Caco-2 (cell line): ENCODE measurements around the gene SMARCB1. TPM values are rescaled to one million over a fixed set of nuclear protein-coding genes. Genes with fewer than 3 reads are reported as not detected.
A peak's percentile ranks its signal among the peaks of the same experiment; 100 is the strongest.

ENCODE experiments used
- BruUV-seq: library from RNA; stranded (reverse); fragments of 400-500 nt; replicated peaks from 2 replicates; lab custom pipeline; 2021; lab: Mats Ljungman, UMichigan
- CTCF ChIA-PET: fragments of 300-600 bp; sonication (Branson Sonifier 250); formaldehyde crosslinking; loops from one replicate; lab custom pipeline; 2022; ENCODE audit warnings: antibody characterized with exemption; lab: Charles Lee
- POLR2A ChIA-PET: fragments of 300-600 bp; sonication (Branson Sonifier 250); formaldehyde crosslinking; loops from one replicate; lab custom pipeline; 2022; ENCODE audit warnings: antibody characterized with exemption; lab: Charles Lee
- DNase-seq, 2 experiments: peaks; one replicate each; pipeline versions ENCODE4 v3.0.0 to v3.0.0-alpha.2; 2020 to 2022
- H3K27me3 ChIP-seq: replicated peaks from 2 replicates; pipeline ENCODE4 v1.6.0; 2011; ENCODE audit warnings: low read length; ENCODE audit not compliant: control insufficient read depth, insufficient read depth
- H3K36me3 ChIP-seq: 2 replicates; pipeline ENCODE4 v1.5.1; 2011; ENCODE audit warnings: low read length; ENCODE audit not compliant: control insufficient read depth, insufficient read depth
- H3K4me1 ChIP-seq: fragments of 250-450 bp; sonication (Bioruptor Pico); 2 replicates; pipeline ENCODE4 v1.5.1; 2020; ENCODE audit warnings: mild to moderate bottlenecking
- H3K4me3 ChIP-seq: 2 replicates; pipeline ENCODE4 v1.5.1; 2011; ENCODE audit warnings: low read depth, mild to moderate bottlenecking, control low read depth, low read length
- H3K9me3 ChIP-seq: fragments of 250-450 bp; sonication (Bioruptor Pico); 2 replicates; pipeline ENCODE4 v1.5.1; 2020; ENCODE audit warnings: mild to moderate bottlenecking, moderate library complexity
- H3K27ac Mint-ChIP-seq: one replicate; pipeline ENCODE4 v1.8.0; 2022; ENCODE audit warnings: mixed read lengths; ENCODE audit not compliant: unreplicated experiment
- H3K27me3 Mint-ChIP-seq: one replicate; pipeline ENCODE4 v1.8.0; 2022; ENCODE audit warnings: mixed read lengths; ENCODE audit not compliant: insufficient read depth, unreplicated experiment
- H3K36me3 Mint-ChIP-seq: one replicate; pipeline ENCODE4 v1.8.0; 2022; ENCODE audit warnings: mild to moderate bottlenecking, mixed read lengths; ENCODE audit not compliant: insufficient read depth, unreplicated experiment
- H3K4me1 Mint-ChIP-seq: one replicate; pipeline ENCODE4 v1.8.0; 2022; ENCODE audit warnings: low read depth, mixed read lengths; ENCODE audit not compliant: unreplicated experiment
- H3K4me3 Mint-ChIP-seq: one replicate; pipeline ENCODE4 v1.8.0; 2022; ENCODE audit warnings: mild to moderate bottlenecking, moderate library complexity, mixed read lengths; ENCODE audit not compliant: unreplicated experiment
- H3K9me3 Mint-ChIP-seq: one replicate; pipeline ENCODE4 v1.8.0; 2022; ENCODE audit warnings: mixed read lengths; ENCODE audit not compliant: unreplicated experiment
- intact Hi-C: fragments of 100-400 bp; cut with micrococcal nuclease; formaldehyde crosslinking; loops from one replicate; pipeline ENCODE4 v1.10.0; 2022; ENCODE audit not compliant: unreplicated experiment
- total RNA-seq: library from RNA; stranded (reverse); gene quantifications from 2 replicates; pipeline ENCODE4 v1.2.3, GENCODE V29; 2022
- TF ChIP-seq, protein P1 (sequence below), 2 experiments: fragments of 200-600 bp in 1 of 2; IDR thresholded peaks; 1 replicate in 1 of 2; 2 replicates in 1 of 2; pipeline versions ENCODE4 v1.5.1 to v1.8.0; 2011 to 2022; ENCODE audit warnings: antibody characterized with exemption in 1 of 2, control low read depth in 1 of 2, inconsistent platforms in 1 of 2, low read depth in 1 of 2, low read length in 1 of 2, mild to moderate bottlenecking in 1 of 2, moderate library complexity in 1 of 2; ENCODE audit not compliant: insufficient read depth in 1 of 2, severe bottlenecking in 1 of 2, unreplicated experiment in 1 of 2

Gene SMARCB1
- total RNA-seq, 1 experiment from 2014 or later: 157 TPM

DNA sequence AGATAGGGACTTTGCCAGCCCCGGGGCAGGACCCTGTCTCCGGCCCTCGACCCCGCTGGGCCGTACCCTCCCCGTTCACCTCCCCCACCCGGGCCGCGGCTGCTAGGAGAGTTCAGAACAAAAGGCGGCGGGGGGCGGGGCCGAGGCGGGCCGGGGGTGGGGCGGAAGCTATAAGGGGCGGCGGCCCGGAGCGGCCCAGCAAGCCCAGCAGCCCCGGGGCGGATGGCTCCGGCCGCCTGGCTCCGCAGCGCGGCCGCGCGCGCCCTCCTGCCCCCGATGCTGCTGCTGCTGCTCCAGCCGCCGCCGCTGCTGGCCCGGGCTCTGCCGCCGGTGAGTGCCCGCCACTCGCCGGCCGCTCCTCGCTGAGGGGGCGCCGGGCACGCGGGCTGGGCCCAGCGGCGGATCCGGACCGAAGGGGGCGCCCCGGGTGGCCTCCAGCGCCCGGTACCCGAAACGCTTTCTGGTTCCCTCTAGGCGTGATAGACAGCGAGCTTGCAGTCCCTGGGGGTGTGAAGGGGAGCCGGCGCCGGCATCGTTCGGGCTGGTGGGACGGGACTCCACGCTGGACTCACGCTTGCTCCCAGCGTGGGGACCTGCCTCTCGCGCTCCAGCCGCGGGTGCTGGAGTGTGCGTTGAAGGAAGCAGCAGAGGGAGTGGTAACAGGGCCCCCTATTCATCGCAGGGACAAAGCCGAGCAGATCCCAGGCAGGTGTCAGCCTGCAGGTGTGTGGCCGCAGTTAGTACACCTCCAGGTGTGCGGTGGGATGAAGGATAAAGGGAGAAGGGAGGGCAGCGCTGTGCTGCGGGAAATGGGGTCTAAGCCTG lies 13.9 kb upstream of the SMARCB1 start, which contains the start of gene MMP11:
TSS of gene MMP11 (plus strand) at position 201 of the 825 bp plus-strand sequence. CDS start at position 223, 22 bp downstream.
- intact Hi-C loops: loop anchor here (2.0 kb wide), 1 partner anchor 14 kb away; the partner anchor contains the start of gene SMARCB1
- no TSS peak for BruUV-seq
- H3K27me3 ChIP-seq: no peaks in the 10 kb centered on the region

DNA sequence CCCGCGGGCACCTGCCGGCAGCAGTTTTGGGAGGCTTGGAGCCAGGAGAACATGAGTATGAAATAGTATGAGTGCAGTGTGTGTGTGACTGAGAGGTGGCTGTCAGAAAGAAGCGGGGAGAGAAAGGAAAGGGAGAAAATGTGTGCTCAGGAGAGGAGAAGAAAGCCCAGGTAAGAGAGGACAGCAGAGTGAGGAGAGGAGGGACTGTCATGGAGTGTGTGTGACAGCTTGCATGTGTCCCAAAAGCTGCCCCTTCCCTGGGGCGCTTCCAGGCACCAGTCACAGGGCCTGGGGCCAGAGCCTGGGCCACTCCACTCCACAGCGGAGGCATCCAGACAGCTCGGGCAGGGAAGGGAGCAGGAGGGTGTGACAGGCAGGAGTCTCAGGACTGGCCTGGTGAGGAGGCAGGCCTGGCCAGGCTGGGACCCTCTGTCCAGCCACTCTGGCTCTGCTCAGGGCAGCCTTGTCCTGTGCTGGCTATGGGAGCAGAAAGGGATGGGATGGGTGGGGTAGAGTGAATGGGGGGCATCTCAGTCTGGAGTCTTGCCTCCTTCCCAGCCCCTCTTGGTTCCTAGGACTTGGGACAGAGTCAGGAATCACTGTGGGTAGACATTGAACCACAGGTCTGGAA lies 13.2 kb upstream of the SMARCB1 start:
- TF ChIP-seq, protein P1, sequence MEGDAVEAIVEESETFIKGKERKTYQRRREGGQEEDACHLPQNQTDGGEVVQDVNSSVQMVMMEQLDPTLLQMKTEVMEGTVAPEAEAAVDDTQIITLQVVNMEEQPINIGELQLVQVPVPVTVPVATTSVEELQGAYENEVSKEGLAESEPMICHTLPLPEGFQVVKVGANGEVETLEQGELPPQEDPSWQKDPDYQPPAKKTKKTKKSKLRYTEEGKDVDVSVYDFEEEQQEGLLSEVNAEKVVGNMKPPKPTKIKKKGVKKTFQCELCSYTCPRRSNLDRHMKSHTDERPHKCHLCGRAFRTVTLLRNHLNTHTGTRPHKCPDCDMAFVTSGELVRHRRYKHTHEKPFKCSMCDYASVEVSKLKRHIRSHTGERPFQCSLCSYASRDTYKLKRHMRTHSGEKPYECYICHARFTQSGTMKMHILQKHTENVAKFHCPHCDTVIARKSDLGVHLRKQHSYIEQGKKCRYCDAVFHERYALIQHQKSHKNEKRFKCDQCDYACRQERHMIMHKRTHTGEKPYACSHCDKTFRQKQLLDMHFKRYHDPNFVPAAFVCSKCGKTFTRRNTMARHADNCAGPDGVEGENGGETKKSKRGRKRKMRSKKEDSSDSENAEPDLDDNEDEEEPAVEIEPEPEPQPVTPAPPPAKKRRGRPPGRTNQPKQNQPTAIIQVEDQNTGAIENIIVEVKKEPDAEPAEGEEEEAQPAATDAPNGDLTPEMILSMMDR (IDR thresholded peaks at IDR 0.05; ENCODE audit: insufficient read depth in 1 of 2, low read depth in 1 of 2, low read length in 1 of 2, severe bottlenecking in 1 of 2, unreplicated experiment in 1 of 2): no peak
- no peak for DNase-seq
- ChIA-PET POLR2A (interaction anchor here (1.1 kb wide), 1 partner anchor 61 kb away, joined by 3 read pairs; no protein-coding TSS in a partner anchor), CTCF (interaction anchor here (1.1 to 1.3 kb wide), 3 partner anchors 76 to 121 kb away, joined by 3 to 4 read pairs (median 3); partner anchors contain the start of genes MIF and SLC2A11)
- H3K4me3 ChIP-seq: peak overlapping the region; percentile 74
- Mint-ChIP-seq H3K27ac (peak overlapping the region; percentile 30), H3K4me1 (peaks cover 18% of the 10 kb centered on the region), H3K9me3 (no peaks in the 10 kb centered on the region), H3K36me3 (peaks cover 8% of the 10 kb centered on the region), H3K27me3 (no peaks in the 10 kb centered on the region), H3K4me3 (peak overlapping the region; percentile 74)
- H3K27me3 ChIP-seq: no peaks in the 10 kb centered on the region
- H3K36me3 ChIP-seq: no peaks in the 10 kb centered on the region
- peaks cover 38% of the 10 kb centered on the region for H3K4me1 ChIP-seq
- BruUV-seq: TSS peak; percentile 41
- intact Hi-C loops: loop anchor here (2.0 kb wide), 1 partner anchor 13 kb away; the partner anchor contains the start of gene SMARCB1
- H3K9me3 ChIP-seq: no peaks in the 10 kb centered on the region

More for the DNA sequence above, 13.9 kb upstream of the SMARCB1 start, which contains the start of gene MMP11:
- Histone ChIP-seq H3K36me3 (no peaks in the 10 kb centered on the region), H3K9me3 (no peaks in the 10 kb centered on the region), H3K4me3 (peak within 1 kb of the TSS; percentile 74), H3K4me1 (peaks cover 38% of the 10 kb centered on the region)
- H3K4me1 Mint-ChIP-seq: peaks cover 18% of the 10 kb centered on the region
- peak within 1 kb of the TSS; percentile 74 for H3K4me3 Mint-ChIP-seq
- TF ChIP-seq, protein P1 (IDR thresholded peaks at IDR 0.05; ENCODE audit: insufficient read depth in 1 of 2, low read depth in 1 of 2, low read length in 1 of 2, severe bottlenecking in 1 of 2, unreplicated experiment in 1 of 2): no peak
- ChIA-PET POLR2A (interaction anchor here (0.6 to 1.1 kb wide), 5 partner anchors 20 to 121 kb away, joined by 3 read pairs; partner anchors contain the start of genes MIF and SLC2A11), CTCF (interaction anchor here (0.6 to 1.3 kb wide), 3 partner anchors 51 to 85 kb away, joined by 3 to 4 read pairs (median 3); partner anchors contain the start of gene SLC2A11)
- peak within 1 kb of the TSS; percentile 30 for H3K27ac Mint-ChIP-seq
- H3K36me3 Mint-ChIP-seq: peaks cover 8% of the 10 kb centered on the region
- no peaks in the 10 kb centered on the region for H3K9me3 Mint-ChIP-seq
- peak; percentile 58 to 77 for DNase-seq
- H3K27me3 Mint-ChIP-seq: no peaks in the 10 kb centered on the region
